Panc1 (cell line): ENCODE results near the gene ELOB. TPM values are rescaled to one million over a fixed set of nuclear protein-coding genes. Genes with fewer than 3 reads are reported as not detected.

Experiments used
- ATAC-seq: fragments of 200-7000 bp; cut with Tn5 transposase; 2 replicates; pipeline ENCODE4 v1.9.1; 2020; ENCODE audit warnings: mild to moderate bottlenecking, moderate library complexity
- BruUV-seq: library from RNA; stranded (reverse); fragments of 400-500 nt; replicated peaks from 2 replicates; lab custom pipeline; 2021; lab: Mats Ljungman, UMichigan
- CTCF ChIA-PET: fragments of 300-600 bp; sonication (Branson Sonifier 250); formaldehyde crosslinking; loops from one replicate; lab custom pipeline; 2022; ENCODE audit warnings: antibody characterized with exemption; lab: Charles Lee
- POLR2A ChIA-PET: fragments of 300-600 bp; sonication (Branson Sonifier 250); formaldehyde crosslinking; loops from one replicate; lab custom pipeline; 2022; ENCODE audit warnings: antibody characterized with exemption; lab: Charles Lee
- DNase-seq: peaks from one replicate; pipeline ENCODE4 v3.0.0-alpha.2; 2010; ENCODE audit warnings: low read depth, low spot score
- H3K27ac ChIP-seq: 2 replicates; pipeline ENCODE4 v1.5.1; 2011; ENCODE audit warnings: mild to moderate bottlenecking, low read length, inconsistent platforms
- H3K27me3 ChIP-seq: fragments of 200-500 bp; sonication (Bioruptor generic); 2 replicates; pipeline ENCODE4 v1.6.0; 2014; ENCODE audit warnings: low read length, inconsistent platforms; ENCODE audit not compliant: control insufficient read depth, insufficient read depth
- H3K36me3 ChIP-seq: fragments of 200-500 bp; sonication (Bioruptor generic); 2 replicates; pipeline ENCODE4 v1.5.1; 2014; ENCODE audit warnings: inconsistent platforms, mild to moderate bottlenecking, low read length, moderate library complexity; ENCODE audit not compliant: control insufficient read depth, insufficient read depth
- H3K4me1 ChIP-seq: 2 replicates; pipeline ENCODE4 v1.5.1; 2011; ENCODE audit warnings: inconsistent platforms, mild to moderate bottlenecking, low read length, moderate library complexity; ENCODE audit not compliant: control insufficient read depth, insufficient read depth
- H3K4me3 ChIP-seq, 2 experiments: 2 replicates each; pipeline ENCODE4 v1.5.1; 2011 to 2012; ENCODE audit warnings: low read depth in 2 of 2, low read length in 2 of 2, mild to moderate bottlenecking in 2 of 2, inconsistent platforms in 1 of 2, moderate library complexity in 1 of 2
- H3K9me3 ChIP-seq: fragments of 200-500 bp; sonication (Bioruptor generic); 2 replicates; pipeline ENCODE4 v1.5.1; 2014; ENCODE audit warnings: low read depth, mild to moderate bottlenecking, inconsistent platforms, low read length, moderate library complexity; ENCODE audit not compliant: control insufficient read depth, insufficient read depth
- POLR2AphosphoS5 ChIP-seq: IDR thresholded peaks from 2 replicates; pipeline ENCODE4 v1.6.1; 2012; ENCODE audit warnings: mild to moderate bottlenecking, low read depth, low read length, moderate library complexity
- SIN3A ChIP-seq: IDR thresholded peaks from 2 replicates; pipeline ENCODE4 v1.6.1; 2012; ENCODE audit warnings: low read depth, mild to moderate bottlenecking, low read length, moderate library complexity, borderline replicate concordance; ENCODE audit not compliant: insufficient read depth
- TCF7L2 ChIP-seq: IDR thresholded peaks from 2 replicates; pipeline ENCODE4 v1.6.1; 2011; ENCODE audit warnings: mild to moderate bottlenecking, low read depth, low read length, inconsistent platforms
- in situ Hi-C: cut with HindIII; loops from 2 replicates; pipeline ENCODE4 v1.10.0; 2016; ENCODE audit warnings: low sequenced_read_pairs, low pct_unique_long_range_greater_than_20kb
- intact Hi-C: fragments of 100-400 bp; cut with micrococcal nuclease; formaldehyde crosslinking; loops from one replicate; pipeline ENCODE4 v1.10.0; 2022; ENCODE audit not compliant: unreplicated experiment
- total RNA-seq: library from RNA; stranded (reverse); gene quantifications from one replicate; pipeline ENCODE4 v1.2.1, GENCODE V29; 2021; ENCODE audit not compliant: unreplicated experiment
- TF ChIP-seq, protein P1 (sequence below), 2 experiments: IDR thresholded peaks; 2 replicates each; pipeline ENCODE4 v1.6.1; 2011 to 2012; ENCODE audit warnings: low read depth in 2 of 2, control low read depth in 1 of 2, low read length in 1 of 2, mild to moderate bottlenecking in 1 of 2, moderate library complexity in 1 of 2; ENCODE audit not compliant: insufficient read depth in 1 of 2
- TF ChIP-seq, protein P2 (sequence below): fragments of 450-650 bp; IDR thresholded peaks from 2 replicates; pipeline ENCODE4 v1.5.1; 2017; ENCODE audit warnings: mild to moderate bottlenecking

ELOB gene
- total RNA-seq, 1 experiment from 2014 or later, result 642 TPM

DNA sequence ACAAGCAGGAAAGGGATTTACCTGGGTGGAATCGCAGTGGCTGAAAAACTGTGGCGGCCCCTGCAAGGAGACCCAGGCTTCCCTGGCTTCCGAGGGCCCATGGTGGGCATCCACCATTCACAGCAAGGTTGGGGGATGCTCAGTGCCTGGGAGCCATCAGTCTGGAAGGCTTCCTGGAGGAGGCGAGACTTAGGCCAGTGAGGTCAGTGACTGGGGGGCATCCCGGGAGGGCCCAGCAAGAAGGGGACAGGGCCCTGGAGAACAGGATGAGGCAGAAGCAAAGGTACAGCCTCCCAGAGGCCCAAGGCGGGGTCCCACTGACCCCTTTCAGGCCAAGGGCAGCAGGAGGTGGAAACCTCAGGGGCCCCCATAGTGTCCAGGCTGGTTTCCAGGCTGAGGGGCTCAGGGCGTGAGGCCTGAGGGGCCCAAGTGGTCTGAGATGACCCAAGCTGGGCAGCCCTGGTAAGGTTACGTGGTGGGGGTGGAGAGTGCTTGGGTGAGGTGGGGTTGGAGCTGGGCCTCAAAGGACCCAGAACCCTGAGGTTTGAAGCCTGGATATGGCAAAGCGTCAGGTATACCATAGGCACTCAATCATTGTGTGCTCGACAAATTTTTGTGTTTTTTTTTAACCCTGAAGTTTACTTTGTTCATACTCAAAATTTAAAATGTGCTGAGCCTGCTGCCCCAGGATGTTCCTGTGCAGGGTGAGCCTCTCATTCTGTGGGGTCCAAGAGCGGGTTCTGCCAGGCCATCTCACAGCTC is 40.4 kb downstream of the ELOB start:
- no TSS peak for BruUV-seq
- H3K27ac ChIP-seq, result no peak overlapping the region
- H3K36me3 ChIP-seq, result no peaks in the 10 kb centered on the region
- ChIA-PET CTCF (no interaction called here), POLR2A (no interaction called here)
- DNase-seq (no peak), ATAC-seq (no peak)
- no peaks in the 10 kb centered on the region for H3K27me3 ChIP-seq
- intact Hi-C loops (no loop called here), in situ Hi-C loops (no loop called here)
- H3K4me1 ChIP-seq, result peaks cover 6% of the 10 kb centered on the region
- TF ChIP-seq, protein P1, sequence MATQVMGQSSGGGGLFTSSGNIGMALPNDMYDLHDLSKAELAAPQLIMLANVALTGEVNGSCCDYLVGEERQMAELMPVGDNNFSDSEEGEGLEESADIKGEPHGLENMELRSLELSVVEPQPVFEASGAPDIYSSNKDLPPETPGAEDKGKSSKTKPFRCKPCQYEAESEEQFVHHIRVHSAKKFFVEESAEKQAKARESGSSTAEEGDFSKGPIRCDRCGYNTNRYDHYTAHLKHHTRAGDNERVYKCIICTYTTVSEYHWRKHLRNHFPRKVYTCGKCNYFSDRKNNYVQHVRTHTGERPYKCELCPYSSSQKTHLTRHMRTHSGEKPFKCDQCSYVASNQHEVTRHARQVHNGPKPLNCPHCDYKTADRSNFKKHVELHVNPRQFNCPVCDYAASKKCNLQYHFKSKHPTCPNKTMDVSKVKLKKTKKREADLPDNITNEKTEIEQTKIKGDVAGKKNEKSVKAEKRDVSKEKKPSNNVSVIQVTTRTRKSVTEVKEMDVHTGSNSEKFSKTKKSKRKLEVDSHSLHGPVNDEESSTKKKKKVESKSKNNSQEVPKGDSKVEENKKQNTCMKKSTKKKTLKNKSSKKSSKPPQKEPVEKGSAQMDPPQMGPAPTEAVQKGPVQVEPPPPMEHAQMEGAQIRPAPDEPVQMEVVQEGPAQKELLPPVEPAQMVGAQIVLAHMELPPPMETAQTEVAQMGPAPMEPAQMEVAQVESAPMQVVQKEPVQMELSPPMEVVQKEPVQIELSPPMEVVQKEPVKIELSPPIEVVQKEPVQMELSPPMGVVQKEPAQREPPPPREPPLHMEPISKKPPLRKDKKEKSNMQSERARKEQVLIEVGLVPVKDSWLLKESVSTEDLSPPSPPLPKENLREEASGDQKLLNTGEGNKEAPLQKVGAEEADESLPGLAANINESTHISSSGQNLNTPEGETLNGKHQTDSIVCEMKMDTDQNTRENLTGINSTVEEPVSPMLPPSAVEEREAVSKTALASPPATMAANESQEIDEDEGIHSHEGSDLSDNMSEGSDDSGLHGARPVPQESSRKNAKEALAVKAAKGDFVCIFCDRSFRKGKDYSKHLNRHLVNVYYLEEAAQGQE (IDR thresholded peaks at IDR 0.05; ENCODE audit: insufficient read depth in 1 of 2, low read depth in 2 of 2, low read length in 1 of 2), result no peak
- no peak for TF ChIP-seq TCF7L2
- TF ChIP-seq, protein P2, sequence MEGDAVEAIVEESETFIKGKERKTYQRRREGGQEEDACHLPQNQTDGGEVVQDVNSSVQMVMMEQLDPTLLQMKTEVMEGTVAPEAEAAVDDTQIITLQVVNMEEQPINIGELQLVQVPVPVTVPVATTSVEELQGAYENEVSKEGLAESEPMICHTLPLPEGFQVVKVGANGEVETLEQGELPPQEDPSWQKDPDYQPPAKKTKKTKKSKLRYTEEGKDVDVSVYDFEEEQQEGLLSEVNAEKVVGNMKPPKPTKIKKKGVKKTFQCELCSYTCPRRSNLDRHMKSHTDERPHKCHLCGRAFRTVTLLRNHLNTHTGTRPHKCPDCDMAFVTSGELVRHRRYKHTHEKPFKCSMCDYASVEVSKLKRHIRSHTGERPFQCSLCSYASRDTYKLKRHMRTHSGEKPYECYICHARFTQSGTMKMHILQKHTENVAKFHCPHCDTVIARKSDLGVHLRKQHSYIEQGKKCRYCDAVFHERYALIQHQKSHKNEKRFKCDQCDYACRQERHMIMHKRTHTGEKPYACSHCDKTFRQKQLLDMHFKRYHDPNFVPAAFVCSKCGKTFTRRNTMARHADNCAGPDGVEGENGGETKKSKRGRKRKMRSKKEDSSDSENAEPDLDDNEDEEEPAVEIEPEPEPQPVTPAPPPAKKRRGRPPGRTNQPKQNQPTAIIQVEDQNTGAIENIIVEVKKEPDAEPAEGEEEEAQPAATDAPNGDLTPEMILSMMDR, result no peak
- no peaks in the 10 kb centered on the region for H3K9me3 ChIP-seq
- no peak overlapping the region for H3K4me3 ChIP-seq

DNA sequence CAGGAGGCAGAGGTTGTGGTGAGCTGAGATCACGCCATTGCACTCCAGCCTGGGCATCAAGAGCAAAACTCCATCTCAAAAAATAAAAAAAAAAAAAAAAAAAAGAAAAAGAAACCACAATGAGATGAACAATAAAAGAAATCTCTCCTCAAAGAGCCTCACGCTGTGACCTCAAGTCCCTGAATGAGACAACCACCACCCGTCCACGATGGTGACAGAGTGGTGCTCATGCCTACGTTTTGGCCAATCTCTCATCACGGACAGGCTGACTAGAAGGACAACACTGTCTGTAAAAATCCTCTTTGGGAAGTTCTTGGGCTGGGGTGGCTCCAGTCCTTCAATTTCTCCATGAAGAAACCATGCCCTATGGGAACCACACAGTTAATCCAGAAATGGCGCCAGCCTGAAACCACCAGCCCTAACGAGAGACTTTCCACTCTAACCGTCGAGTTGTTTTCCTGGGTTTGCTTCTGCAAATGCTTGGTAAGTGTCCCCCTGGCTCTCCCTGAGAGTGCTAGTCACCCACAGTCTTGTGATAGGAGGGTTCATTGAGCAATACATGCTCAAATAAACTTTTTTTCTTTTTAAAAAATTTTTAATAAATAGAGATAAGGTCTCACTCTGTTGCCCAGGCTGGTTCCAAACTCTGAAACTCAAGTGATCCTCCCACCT is 42.1 kb downstream of the ELOB start:
- intact Hi-C loops (no loop called here), in situ Hi-C loops (no loop called here)
- no TSS peak for BruUV-seq
- no peaks in the 10 kb centered on the region for H3K27me3 ChIP-seq
- DNase-seq, result no peak
- POLR2A ChIA-PET, result no interaction called here
- no peak overlapping the region for H3K4me3 ChIP-seq
- ATAC-seq, result no peak
- TF ChIP-seq, protein P1 (IDR thresholded peaks at IDR 0.05; ENCODE audit: insufficient read depth in 1 of 2, low read depth in 2 of 2, low read length in 1 of 2), result no peak
- TF ChIP-seq TCF7L2, result no peak
- TF ChIP-seq SIN3A, result no peak
- TF ChIP-seq POLR2AphosphoS5, result no peak
- TF ChIP-seq, protein P2, result no peak
- CTCF ChIA-PET, result no interaction called here
- H3K27ac ChIP-seq, result no peak overlapping the region
- H3K9me3 ChIP-seq, result no peaks in the 10 kb centered on the region
- no peaks in the 10 kb centered on the region for H3K36me3 ChIP-seq
- H3K4me1 ChIP-seq, result peaks cover 6% of the 10 kb centered on the region
